ENCODE measurements around the gene CLN3.
"Not testable (repeated sequence)": the region's sequence is repeated elsewhere in the genome, so short reads cannot be mapped to it uniquely, and the experiment has no call there.

The CLN3 gene

DNA sequence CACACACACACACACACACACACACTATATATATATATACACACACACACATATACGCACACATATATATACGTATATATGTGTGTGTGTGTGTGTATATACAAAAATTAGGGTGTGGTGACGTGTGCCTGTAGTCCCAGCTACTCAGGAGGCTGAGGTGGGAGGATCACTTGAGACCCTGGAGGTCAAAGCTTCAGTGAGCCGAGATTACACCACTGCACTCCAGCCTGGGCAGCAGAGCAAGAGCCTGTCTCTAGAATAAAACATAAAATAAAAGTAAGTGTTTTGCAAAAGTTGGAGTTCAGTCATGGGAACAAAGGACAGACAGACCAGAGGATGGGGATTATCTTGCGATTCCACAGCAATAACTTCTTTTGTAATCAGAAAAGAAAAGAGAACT lies 36.1 kb upstream of the CLN3 start:
- TF ChIP-seq, protein P1, sequence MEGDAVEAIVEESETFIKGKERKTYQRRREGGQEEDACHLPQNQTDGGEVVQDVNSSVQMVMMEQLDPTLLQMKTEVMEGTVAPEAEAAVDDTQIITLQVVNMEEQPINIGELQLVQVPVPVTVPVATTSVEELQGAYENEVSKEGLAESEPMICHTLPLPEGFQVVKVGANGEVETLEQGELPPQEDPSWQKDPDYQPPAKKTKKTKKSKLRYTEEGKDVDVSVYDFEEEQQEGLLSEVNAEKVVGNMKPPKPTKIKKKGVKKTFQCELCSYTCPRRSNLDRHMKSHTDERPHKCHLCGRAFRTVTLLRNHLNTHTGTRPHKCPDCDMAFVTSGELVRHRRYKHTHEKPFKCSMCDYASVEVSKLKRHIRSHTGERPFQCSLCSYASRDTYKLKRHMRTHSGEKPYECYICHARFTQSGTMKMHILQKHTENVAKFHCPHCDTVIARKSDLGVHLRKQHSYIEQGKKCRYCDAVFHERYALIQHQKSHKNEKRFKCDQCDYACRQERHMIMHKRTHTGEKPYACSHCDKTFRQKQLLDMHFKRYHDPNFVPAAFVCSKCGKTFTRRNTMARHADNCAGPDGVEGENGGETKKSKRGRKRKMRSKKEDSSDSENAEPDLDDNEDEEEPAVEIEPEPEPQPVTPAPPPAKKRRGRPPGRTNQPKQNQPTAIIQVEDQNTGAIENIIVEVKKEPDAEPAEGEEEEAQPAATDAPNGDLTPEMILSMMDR (IDR thresholded peaks at IDR 0.05; ENCODE audit: low read depth, low read length), result no peak
- Histone ChIP-seq H3K27me3 (ENCODE audit: insufficient read depth, low read depth, severe bottlenecking) (no peaks in the 10 kb centered on the region), H3K27ac (no peak overlapping the region), H3K9me3 (ENCODE audit: severe bottlenecking) (no peaks in the 10 kb centered on the region), H3K36me3 (no peaks in the 10 kb centered on the region), H3K4me3 (ENCODE audit: low read depth, low read length) (no peak overlapping the region)
- no peak for DNase-seq

DNA sequence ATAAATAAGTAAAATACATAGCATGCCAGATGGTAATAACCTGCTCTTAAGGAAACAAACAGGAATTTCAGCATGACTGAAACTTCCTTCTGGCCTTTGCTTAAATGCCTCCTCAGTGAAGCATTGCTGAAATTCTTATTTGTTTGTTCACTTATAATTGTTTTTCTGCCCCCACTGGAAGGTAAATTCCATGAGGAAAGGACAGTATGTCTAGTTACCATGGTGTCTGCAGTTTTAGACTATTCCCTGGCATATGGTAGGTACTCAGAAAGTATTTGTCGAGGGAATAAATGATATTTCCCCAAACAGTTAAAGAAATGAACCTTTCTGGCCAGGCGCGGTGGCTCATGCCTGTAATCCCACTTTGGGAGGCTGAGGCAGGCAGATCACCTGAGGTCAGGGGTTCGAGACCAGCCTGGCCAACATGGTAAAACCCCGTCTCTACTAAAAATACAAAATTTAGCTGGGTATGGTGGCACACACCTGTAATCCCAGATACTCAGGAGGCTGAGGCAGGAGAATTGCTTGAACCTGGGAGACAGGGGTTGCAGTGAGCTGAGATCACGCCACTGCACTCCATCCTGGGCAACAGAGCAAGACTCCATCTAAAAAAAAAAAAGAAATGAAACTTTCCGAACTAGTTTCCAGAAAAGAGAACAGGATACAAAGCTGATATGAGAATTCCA lies 35.4 kb upstream of the CLN3 start:
- not testable (repeated sequence) for H3K36me3 ChIP-seq; H3K27ac ChIP-seq; H3K4me3 ChIP-seq (ENCODE audit: low read depth, low read length); H3K27me3 ChIP-seq (ENCODE audit: insufficient read depth, low read depth, severe bottlenecking); DNase-seq; H3K9me3 ChIP-seq (ENCODE audit: severe bottlenecking)

DNA sequence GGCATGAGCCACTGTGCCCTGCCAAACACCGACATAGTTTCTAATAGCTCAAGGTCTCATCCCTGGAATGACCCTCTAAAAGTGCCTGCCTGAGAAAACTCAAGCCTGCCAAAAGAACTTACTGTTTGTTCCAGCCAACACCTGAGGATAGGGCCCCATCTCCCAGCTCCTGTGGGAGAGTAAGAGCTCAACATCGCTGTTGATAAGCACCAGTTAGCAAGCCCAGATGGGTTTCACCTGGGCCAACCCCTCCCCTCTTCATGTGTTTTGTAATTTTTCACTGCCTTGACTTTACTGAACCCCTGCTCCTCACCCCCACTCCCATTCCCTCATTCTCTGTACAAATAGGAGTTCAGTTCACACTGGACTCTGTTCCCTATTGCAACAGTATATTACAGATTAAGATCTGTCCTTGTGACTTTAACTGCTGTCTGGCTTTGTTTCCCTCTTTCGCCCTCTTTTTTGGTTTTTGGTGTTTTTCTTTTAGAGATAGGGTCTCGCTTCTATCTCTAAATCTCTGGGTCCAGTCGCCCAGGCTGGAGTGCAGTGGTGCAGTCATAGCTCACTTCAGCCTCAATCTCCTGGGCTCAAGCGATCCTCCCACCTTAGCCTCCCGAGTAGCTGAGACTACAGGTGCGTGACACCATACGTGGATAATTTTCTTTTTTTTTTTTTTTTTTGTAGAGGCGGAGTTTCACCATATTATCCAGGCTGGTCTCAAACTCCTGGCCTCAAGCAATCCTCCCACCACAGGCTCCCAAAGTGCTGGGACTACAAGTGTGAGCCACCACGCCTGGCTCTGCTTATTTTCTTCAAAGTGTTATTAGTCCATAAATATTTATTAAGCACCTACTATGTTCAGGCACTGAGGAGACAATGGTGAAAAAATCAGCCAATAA lies 34.6 kb upstream of the CLN3 start:
- Histone ChIP-seq H3K27me3 (ENCODE audit: insufficient read depth, low read depth, severe bottlenecking) (no peaks in the 10 kb centered on the region), H3K27ac (no peak overlapping the region), H3K4me3 (ENCODE audit: low read depth, low read length) (no peak overlapping the region), H3K9me3 (ENCODE audit: severe bottlenecking) (no peaks in the 10 kb centered on the region), H3K36me3 (no peaks in the 10 kb centered on the region)
- TF ChIP-seq, protein P1 (IDR thresholded peaks at IDR 0.05; ENCODE audit: low read depth, low read length), result no peak
- no peak for DNase-seq

DNA sequence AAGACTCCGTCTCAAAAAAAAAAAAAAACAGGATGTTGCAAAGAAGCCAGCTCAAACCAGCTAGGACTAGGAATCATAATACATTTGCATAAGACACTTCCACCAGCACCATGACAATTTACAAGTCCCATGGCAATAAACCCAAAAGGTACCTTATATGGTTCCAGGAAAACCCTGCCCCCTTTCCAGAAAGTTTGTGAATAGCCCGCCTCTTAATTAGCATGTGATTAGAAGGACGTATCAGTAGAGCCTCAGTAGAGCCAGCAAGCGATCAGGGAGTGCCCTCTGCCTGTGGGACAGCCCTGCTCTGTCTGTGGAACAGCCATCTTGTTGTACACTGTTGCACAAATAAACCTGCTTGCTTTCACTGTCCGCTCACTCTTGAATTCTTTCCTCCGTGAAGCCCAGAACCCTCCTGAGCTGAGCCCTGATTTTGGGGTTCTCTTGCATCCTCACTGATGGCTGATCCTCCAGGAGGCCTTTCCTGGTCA lies 32.9 kb upstream of the CLN3 start:
- H3K4me3 ChIP-seq (ENCODE audit: low read depth, low read length), result no peak overlapping the region
- TF ChIP-seq, protein P1 (IDR thresholded peaks at IDR 0.05; ENCODE audit: low read depth, low read length), result no peak
- no peak overlapping the region for H3K27ac ChIP-seq
- no peaks in the 10 kb centered on the region for H3K36me3 ChIP-seq
- no peaks in the 10 kb centered on the region for H3K9me3 ChIP-seq (ENCODE audit: severe bottlenecking)
- no peaks in the 10 kb centered on the region for H3K27me3 ChIP-seq (ENCODE audit: insufficient read depth, low read depth, severe bottlenecking)
- DNase-seq, result no peak

DNA sequence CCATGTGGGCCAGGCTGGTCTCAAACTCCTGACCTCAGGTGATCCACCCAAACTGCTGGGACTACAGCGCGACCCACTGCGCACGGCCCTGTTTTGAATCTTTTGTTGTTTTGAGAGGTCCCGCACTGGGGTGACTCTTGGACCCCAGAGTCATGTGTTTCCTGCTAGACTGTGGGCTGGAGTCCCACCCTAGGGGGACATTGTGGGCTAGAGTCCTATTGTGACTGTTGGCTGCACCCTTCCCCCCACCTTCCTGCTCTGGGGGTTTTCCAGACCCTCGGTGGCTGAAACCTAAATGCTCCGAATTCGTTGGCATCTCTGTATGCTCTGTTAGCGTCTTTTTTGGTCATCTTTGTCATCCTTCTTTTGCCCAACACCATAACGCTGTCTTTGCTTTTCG lies 30.9 kb upstream of the CLN3 start:
- Histone ChIP-seq H3K27ac (no peak overlapping the region), H3K36me3 (no peaks in the 10 kb centered on the region), H3K27me3 (ENCODE audit: insufficient read depth, low read depth, severe bottlenecking) (no peaks in the 10 kb centered on the region), H3K9me3 (ENCODE audit: severe bottlenecking) (no peaks in the 10 kb centered on the region), H3K4me3 (ENCODE audit: low read depth, low read length) (no peak overlapping the region)
- DNase-seq, result no peak
- TF ChIP-seq, protein P1 (IDR thresholded peaks at IDR 0.05; ENCODE audit: low read depth, low read length), result no peak

DNA sequence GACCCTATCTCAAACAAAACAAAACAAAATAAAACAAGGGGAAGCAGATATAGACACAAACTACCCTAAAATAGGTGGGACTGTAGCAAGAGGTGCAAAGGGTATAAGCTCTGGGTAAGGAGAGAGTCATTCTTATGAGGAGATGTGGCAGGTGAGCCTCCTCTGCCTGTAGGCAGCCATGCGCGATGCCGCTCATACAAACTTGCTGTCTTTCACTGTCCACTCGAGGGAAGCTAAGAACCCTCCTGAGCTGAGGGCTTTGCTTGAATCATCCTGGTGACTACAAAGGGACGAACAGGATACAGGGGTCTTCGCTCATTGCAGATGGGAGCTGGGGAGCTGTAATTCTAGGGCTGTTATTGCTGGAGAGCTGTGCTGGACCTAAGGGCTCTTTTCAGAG lies 29.6 kb upstream of the CLN3 start:
- no peak overlapping the region for H3K4me3 ChIP-seq (ENCODE audit: low read depth, low read length)
- no peak for DNase-seq
- H3K27me3 ChIP-seq (ENCODE audit: insufficient read depth, low read depth, severe bottlenecking), result no peaks in the 10 kb centered on the region
- H3K27ac ChIP-seq, result no peak overlapping the region
- no peaks in the 10 kb centered on the region for H3K36me3 ChIP-seq
- TF ChIP-seq, protein P1 (IDR thresholded peaks at IDR 0.05; ENCODE audit: low read depth, low read length), result no peak
- H3K9me3 ChIP-seq (ENCODE audit: severe bottlenecking), result no peaks in the 10 kb centered on the region

All from WERI-Rb-1 (cell line).